AG10803 (cell line): ENCODE measurements around the gene ITGB5.

Experiments
- DNase-seq: peaks from one replicate; pipeline ENCODE4 v3.0.0; 2010; ENCODE audit warnings: low read depth
- H3K4me3 ChIP-seq: 2 replicates; pipeline ENCODE4 v1.5.1; 2011; ENCODE audit warnings: mild to moderate bottlenecking, low read length, control low read depth
- TF ChIP-seq, protein P1 (sequence below): conservative IDR thresholded peaks from 2 replicates; pipeline ENCODE4 v1.5.1; 2011; ENCODE audit warnings: mild to moderate bottlenecking, low read length, control low read depth, inconsistent platforms

Gene ITGB5

GRCh38 chr3:124823206-124823605, 64.0 kb downstream of the ITGB5 start:
- TF ChIP-seq, protein P1, sequence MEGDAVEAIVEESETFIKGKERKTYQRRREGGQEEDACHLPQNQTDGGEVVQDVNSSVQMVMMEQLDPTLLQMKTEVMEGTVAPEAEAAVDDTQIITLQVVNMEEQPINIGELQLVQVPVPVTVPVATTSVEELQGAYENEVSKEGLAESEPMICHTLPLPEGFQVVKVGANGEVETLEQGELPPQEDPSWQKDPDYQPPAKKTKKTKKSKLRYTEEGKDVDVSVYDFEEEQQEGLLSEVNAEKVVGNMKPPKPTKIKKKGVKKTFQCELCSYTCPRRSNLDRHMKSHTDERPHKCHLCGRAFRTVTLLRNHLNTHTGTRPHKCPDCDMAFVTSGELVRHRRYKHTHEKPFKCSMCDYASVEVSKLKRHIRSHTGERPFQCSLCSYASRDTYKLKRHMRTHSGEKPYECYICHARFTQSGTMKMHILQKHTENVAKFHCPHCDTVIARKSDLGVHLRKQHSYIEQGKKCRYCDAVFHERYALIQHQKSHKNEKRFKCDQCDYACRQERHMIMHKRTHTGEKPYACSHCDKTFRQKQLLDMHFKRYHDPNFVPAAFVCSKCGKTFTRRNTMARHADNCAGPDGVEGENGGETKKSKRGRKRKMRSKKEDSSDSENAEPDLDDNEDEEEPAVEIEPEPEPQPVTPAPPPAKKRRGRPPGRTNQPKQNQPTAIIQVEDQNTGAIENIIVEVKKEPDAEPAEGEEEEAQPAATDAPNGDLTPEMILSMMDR: no peak
- no peak overlapping the region for H3K4me3 ChIP-seq
- DNase-seq: no peak

DNA sequence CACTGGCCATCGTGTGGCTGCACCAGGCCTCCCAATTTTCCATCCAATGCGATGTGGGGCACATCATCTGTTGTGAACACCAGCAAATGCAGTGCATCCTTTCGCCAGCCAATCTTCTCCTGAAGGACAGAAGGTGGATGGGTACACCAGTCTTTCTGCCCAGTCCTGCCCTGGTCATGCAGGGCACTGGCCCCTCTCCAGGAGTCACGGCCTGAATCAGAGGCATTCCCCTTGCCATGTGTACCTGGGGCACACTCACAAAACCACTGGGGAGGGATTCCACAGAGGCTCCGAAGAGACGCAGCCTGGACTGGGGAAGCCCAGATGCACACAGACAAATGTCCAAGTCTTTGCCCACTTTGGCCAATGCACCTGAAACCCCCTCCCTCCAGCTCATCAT, 65.8 kb downstream of the ITGB5 start:
- H3K4me3 ChIP-seq: no peak overlapping the region
- TF ChIP-seq, protein P1: no peak
- no peak for DNase-seq

GRCh38 chr3:124818398-124819091, 68.6 kb downstream of the ITGB5 start:
- H3K4me3 ChIP-seq: no peak overlapping the region
- TF ChIP-seq, protein P1: no peak
- DNase-seq: peak; percentile 69

DNA sequence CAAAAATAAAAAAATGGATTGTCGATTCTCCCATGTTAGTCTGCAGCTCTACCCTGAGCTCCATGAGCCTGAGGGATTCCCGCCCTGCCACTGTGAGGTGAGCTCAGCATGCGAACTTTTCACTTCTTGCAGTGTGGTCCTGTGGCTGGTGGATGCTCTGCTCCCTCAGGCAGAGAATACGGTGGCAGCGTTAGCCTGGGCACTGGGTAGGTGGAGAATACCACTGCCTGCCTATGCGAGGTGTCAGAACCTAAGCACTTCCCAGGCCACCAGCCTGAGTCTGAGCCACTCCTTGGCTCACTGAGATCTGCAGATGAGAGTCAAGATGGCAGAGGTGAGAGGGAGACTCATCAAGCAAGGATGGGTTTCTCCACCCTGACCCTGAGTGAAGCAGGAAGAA, 70.1 kb downstream of the ITGB5 start:
- TF ChIP-seq, protein P1: no peak
- no peak for DNase-seq
- H3K4me3 ChIP-seq: no peak overlapping the region

- TF ChIP-seq, protein P1: no peak
- no peak for DNase-seq
- no peak overlapping the region for H3K4me3 ChIP-seq
These were observed 71.0 kb downstream of the ITGB5 start for GRCh38 chr3:124816206-124816605.

DNA sequence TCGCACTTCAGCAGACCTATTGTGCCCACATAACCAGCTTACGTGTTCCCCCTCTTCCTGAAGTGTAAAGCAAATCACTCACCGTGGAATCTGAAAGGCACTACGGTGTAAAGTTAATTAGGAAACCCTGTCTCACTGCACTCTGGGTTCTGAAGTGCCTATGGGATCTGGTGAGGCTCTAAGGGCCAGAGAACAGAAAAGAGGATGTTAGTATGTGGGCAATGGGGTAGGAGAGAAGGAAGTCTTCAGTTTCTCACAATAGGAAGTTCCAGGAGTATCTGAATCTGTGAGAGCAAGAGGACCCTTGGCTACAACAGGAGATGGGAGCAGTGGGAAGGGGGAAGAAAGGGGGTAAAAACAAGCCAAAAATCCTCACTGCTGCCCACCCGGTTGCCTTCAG, 71.4 kb downstream of the ITGB5 start:
- DNase-seq: no peak
- H3K4me3 ChIP-seq: no peak overlapping the region
- TF ChIP-seq, protein P1: no peak

- H3K4me3 ChIP-seq: no peak overlapping the region
- DNase-seq: no peak
- TF ChIP-seq, protein P1: no peak
These were observed 72.3 kb downstream of the ITGB5 start for GRCh38 chr3:124814620-124815421.
